ENCODE measurements around the gene COG6. TPM values are rescaled to one million over a fixed set of nuclear protein-coding genes. Genes with fewer than 3 reads are reported as not detected.

COG6 gene
- polyA plus RNA-seq, 3 donors from 2014 or later = 13.2 to 15.4 (median 15.1) TPM

GRCh38 chr13:39655041-39655568 lies 357 bp upstream of the COG6 start:
- Mint-ChIP-seq H3K4me3 (peak overlapping the region; percentile 94 to 99 (median 96)), H3K36me3 (peaks cover under 1 to 8% (median 4%) of the 10 kb centered on the region in 3 donors), H3K9me3 (no peaks in the 10 kb centered on the region), H3K27ac (peak overlapping the region; percentile 81 to 99 (median 92)), H3K4me1 (peaks cover 28 to 47% of the 10 kb centered on the region in 2 donors), H3K27me3 (ENCODE audit: low read depth in 3 of 3) (peaks cover 7 to 17% (median 15%) of the 10 kb centered on the region in 3 donors)
- no peak for DNase-seq

DNA sequence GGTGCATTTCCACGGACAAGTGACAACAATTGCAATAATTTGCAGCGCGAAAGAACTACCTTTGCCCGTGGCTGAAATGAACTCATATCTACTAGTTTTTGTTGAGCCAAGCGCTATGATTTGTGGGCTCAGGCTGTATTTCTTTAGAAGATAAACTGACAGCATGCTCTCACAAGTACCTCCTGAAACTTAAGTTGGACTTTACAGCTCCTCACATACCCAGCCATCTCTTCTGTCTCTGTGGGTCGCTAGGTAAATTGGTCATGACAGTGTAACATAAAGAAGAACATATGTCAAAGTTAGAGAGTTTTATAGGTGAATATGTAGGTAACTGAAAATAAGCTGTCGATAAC lies 839 bp downstream of the COG6 start:
- DNase-seq = no peak
- peaks cover 7 to 9% (median 8%) of the 10 kb centered on the region in 3 donors for H3K36me3 Mint-ChIP-seq
- H3K4me3 Mint-ChIP-seq = peak overlapping the region; percentile 94 to 99 (median 96)
- peak overlapping the region; percentile 81 to 98 (median 90) for H3K27ac Mint-ChIP-seq
- no peaks in the 10 kb centered on the region for H3K9me3 Mint-ChIP-seq
- peaks cover 28 to 47% of the 10 kb centered on the region in 2 donors for H3K4me1 Mint-ChIP-seq
- H3K27me3 Mint-ChIP-seq (ENCODE audit: low read depth in 3 of 3) = peaks cover 7 to 15% (median 13%) of the 10 kb centered on the region in 3 donors

- Mint-ChIP-seq H3K36me3 (peaks cover 6 to 27% (median 10%) of the 10 kb centered on the region in 3 donors), H3K9me3 (no peaks in the 10 kb centered on the region), H3K27me3 (ENCODE audit: low read depth in 3 of 3) (no peaks in the 10 kb centered on the region), H3K27ac (no peak overlapping the region), H3K4me1 (peaks cover 6 to 9% of the 10 kb centered on the region in 2 donors), H3K4me3 (no peak overlapping the region)
- DNase-seq = no peak
These were observed 8.0 kb downstream of the COG6 start for GRCh38 chr13:39663508-39663907.

DNA sequence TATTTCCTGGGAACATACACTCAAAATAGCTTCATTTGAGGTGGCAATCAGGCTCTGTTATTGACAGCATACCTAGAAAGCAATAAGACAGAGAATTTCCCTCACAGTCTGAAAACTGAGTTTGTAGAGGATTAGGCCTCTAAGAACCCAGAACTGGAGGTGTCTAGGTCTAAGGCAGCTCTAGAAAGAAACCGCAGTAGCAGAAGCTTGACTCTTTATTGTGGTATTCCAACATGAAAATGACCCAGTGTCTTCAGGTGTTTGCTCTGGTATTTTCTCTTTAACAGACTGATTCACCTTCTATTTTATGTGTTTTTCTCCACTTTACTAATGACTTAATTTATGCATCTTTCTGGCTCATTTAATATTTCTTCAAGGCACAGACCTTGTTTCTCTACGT lies 8.5 kb downstream of the COG6 start:
- Mint-ChIP-seq H3K27ac (no peak overlapping the region), H3K4me3 (no peak overlapping the region), H3K27me3 (ENCODE audit: low read depth in 3 of 3) (no peaks in the 10 kb centered on the region), H3K36me3 (peaks cover 6 to 27% (median 10%) of the 10 kb centered on the region in 3 donors), H3K9me3 (no peaks in the 10 kb centered on the region), H3K4me1 (peaks cover 3 to 6% of the 10 kb centered on the region in 2 donors)
- DNase-seq = no peak

DNA sequence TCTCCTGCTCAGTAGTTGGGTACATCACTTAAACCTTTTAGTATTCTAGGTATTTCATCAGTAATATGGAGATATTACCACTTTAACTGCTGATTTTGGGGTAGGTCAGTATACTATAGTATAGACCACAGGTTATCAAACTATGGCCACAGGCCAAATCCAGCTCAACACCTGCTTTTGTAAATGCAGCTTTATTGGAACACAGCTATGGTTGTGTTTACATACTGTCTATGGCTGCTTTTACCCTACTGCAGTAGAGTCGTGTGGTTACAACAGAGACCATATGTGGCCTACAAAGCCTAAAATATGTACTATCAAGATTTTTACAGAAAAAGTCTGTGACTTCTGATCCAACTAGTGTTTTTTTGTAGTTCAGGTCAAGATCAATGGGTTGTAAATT lies 10.3 kb downstream of the COG6 start:
- no peaks in the 10 kb centered on the region for H3K27me3 Mint-ChIP-seq (ENCODE audit: low read depth in 3 of 3)
- no peak for DNase-seq
- no peak overlapping the region for H3K4me3 Mint-ChIP-seq
- no peak overlapping the region for H3K27ac Mint-ChIP-seq
- H3K4me1 Mint-ChIP-seq = peaks cover 0 to 3% of the 10 kb centered on the region in 2 donors
- H3K9me3 Mint-ChIP-seq = no peaks in the 10 kb centered on the region
- peaks cover 6 to 21% (median 10%) of the 10 kb centered on the region in 3 donors for H3K36me3 Mint-ChIP-seq

DNA sequence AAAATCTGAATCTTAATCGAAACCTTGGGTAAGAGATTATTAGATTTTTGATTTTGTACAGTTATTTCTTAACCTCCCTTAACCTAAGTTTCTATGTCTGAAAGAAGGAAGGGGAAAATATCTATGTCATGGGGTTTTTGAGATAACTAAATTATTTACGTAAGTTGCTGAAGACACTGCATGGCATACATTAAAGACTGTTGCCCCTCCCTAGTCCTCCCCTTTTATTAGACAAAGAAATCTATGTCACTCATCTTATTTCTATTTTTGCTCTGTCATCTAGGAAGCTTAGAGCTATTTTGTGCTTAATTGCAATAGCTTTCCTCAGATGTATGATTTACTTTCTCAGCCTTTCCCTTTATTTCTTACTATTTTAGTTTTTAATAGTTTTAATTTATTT lies 15.0 kb downstream of the COG6 start:
- Mint-ChIP-seq H3K4me3 (no peak overlapping the region), H3K27ac (no peak overlapping the region), H3K4me1 (peaks cover 0 to under 1% of the 10 kb centered on the region in 2 donors), H3K9me3 (no peaks in the 10 kb centered on the region), H3K27me3 (ENCODE audit: low read depth in 3 of 3) (no peaks in the 10 kb centered on the region), H3K36me3 (peaks cover 5 to 21% (median 20%) of the 10 kb centered on the region in 3 donors)
- DNase-seq = no peak

DNA sequence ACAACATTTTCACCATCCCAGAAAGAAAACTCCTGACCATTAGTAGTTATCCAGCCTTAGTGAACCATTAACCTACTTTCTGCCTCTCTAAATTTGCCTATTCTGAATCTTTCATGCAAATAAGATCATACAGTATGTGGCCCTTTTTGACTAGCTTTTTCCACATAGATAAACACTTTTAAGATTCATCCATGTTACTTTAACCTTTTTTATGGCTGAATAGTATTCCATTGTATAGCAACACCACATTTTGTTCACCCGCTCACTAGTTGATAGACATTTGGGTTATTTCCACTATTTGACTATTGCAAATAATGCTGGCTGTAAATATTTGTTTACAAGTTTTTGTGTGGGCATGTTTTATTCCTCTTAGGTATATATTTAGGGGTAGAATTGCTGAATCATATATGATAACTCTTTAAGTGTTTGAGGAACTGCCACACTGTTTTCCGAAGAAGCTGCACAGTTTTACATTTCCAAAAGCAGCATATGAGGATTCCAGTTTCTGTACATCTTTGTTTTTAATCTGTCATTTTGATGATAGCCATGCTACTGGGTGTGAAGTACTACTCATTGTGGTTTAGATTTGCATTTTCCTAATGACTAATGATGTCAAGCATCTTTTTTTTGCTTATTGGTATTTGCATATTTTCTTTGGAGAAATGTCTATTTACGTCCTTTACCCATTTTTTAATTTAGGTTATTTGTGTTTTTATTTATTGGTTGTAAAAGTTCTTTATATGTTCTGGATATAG lies 17.1 kb downstream of the COG6 start:
- no peaks in the 10 kb centered on the region for H3K27me3 Mint-ChIP-seq (ENCODE audit: low read depth in 3 of 3)
- H3K4me3 Mint-ChIP-seq = no peak overlapping the region
- no peaks in the 10 kb centered on the region for H3K9me3 Mint-ChIP-seq
- H3K4me1 Mint-ChIP-seq = no peaks in the 10 kb centered on the region
- DNase-seq = no peak
- H3K27ac Mint-ChIP-seq = no peak overlapping the region
- H3K36me3 Mint-ChIP-seq = peaks cover 0 to 16% (median 7%) of the 10 kb centered on the region in 3 donors

DNA sequence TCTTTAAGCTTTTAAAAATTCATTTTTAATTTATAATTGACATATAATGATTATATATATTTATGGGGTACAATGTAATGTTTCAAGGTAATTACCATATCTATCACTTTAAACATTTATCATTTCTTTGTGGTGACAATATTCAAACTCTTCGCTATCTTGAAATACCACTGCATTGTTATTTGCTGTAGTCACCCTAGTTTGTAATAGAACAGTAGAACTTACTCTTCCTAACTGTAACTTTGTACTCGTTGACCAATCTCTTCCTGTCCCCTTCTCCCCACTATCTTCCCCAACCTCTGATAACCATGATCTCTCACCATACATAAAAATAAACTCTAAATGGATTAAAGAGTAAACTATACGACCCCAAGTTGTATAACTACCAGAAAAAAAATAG lies 20.4 kb downstream of the COG6 start:
- H3K27ac Mint-ChIP-seq = no peak overlapping the region
- DNase-seq = no peak
- H3K36me3 Mint-ChIP-seq = peaks cover 9 to 25% (median 24%) of the 10 kb centered on the region in 3 donors
- no peaks in the 10 kb centered on the region for H3K9me3 Mint-ChIP-seq
- no peaks in the 10 kb centered on the region for H3K27me3 Mint-ChIP-seq (ENCODE audit: low read depth in 3 of 3)
- H3K4me1 Mint-ChIP-seq = no peaks in the 10 kb centered on the region
- no peak overlapping the region for H3K4me3 Mint-ChIP-seq

DNA sequence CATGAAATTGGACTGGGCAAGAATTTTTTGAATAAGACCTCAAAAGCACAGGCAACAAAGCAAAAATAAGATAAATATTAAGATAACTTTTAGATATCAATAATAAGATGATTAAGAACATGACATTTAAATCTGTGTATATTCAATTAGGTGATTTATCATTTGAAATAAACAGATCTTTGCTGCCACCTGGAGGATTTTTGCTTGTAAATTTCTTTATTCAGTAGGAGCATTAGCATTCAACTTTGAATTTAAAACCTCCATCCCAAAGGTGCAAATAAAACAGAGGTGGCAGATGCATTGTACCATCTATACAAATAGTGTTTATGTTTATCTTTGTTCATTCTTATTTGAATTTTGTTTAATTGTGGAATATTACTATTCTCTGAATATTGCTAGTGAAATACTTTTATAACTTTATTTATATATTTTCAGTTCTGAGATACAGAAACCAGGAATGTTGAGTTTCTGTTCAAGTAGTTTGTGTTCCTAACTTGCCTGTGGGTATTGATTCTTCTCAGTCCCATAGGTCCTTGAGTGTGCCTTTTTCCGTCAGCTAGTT lies 20.9 kb downstream of the COG6 start:
- H3K27ac Mint-ChIP-seq = no peak overlapping the region
- no peaks in the 10 kb centered on the region for H3K9me3 Mint-ChIP-seq
- no peaks in the 10 kb centered on the region for H3K27me3 Mint-ChIP-seq (ENCODE audit: low read depth in 3 of 3)
- no peak overlapping the region for H3K4me3 Mint-ChIP-seq
- peak; percentile 20 to 33 (median 23) for DNase-seq
- H3K4me1 Mint-ChIP-seq = no peaks in the 10 kb centered on the region
- H3K36me3 Mint-ChIP-seq = peaks cover 13 to 29% (median 24%) of the 10 kb centered on the region in 3 donors

GRCh38 chr13:39682310-39682709 lies 26.8 kb downstream of the COG6 start:
- Mint-ChIP-seq H3K27ac (no peak overlapping the region), H3K27me3 (ENCODE audit: low read depth in 3 of 3) (no peaks in the 10 kb centered on the region), H3K4me1 (no peaks in the 10 kb centered on the region), H3K36me3 (peaks cover 13 to 26% (median 16%) of the 10 kb centered on the region in 3 donors), H3K9me3 (no peaks in the 10 kb centered on the region), H3K4me3 (no peak overlapping the region)
- no peak for DNase-seq

GRCh38 chr13:39682788-39683187 lies 27.3 kb downstream of the COG6 start:
- DNase-seq = no peak
- Mint-ChIP-seq H3K27ac (peak overlapping the region in 1 of 6 donors; percentile 0), H3K4me3 (no peak overlapping the region), H3K27me3 (ENCODE audit: low read depth in 3 of 3) (no peaks in the 10 kb centered on the region), H3K36me3 (peaks cover 11 to 25% (median 17%) of the 10 kb centered on the region in 3 donors), H3K4me1 (no peaks in the 10 kb centered on the region), H3K9me3 (no peaks in the 10 kb centered on the region)

GRCh38 chr13:39684531-39685137 lies 29.2 kb downstream of the COG6 start:
- H3K4me3 Mint-ChIP-seq = no peak overlapping the region
- DNase-seq = peak; percentile 9 to 28 (median 9)
- no peaks in the 10 kb centered on the region for H3K27me3 Mint-ChIP-seq (ENCODE audit: low read depth in 3 of 3)
- no peak overlapping the region for H3K27ac Mint-ChIP-seq
- H3K36me3 Mint-ChIP-seq = peaks cover 9 to 23% (median 16%) of the 10 kb centered on the region in 3 donors
- peaks cover 12 to 15% of the 10 kb centered on the region in 2 donors for H3K4me1 Mint-ChIP-seq
- no peaks in the 10 kb centered on the region for H3K9me3 Mint-ChIP-seq

- peaks cover 12 to 15% of the 10 kb centered on the region in 2 donors for H3K4me1 Mint-ChIP-seq
- H3K4me3 Mint-ChIP-seq = no peak overlapping the region
These were observed 30.2 kb downstream of the COG6 start for GRCh38 chr13:39685652-39686051.

GRCh38 chr13:39688278-39688677 lies 32.8 kb downstream of the COG6 start:
- Mint-ChIP-seq H3K27me3 (ENCODE audit: low read depth in 3 of 3) (no peaks in the 10 kb centered on the region), H3K27ac (peak overlapping the region; percentile 71 to 91 (median 85)), H3K36me3 (peaks cover 7 to 14% (median 10%) of the 10 kb centered on the region in 3 donors), H3K4me1 (peaks cover 12 to 15% of the 10 kb centered on the region in 2 donors), H3K9me3 (no peaks in the 10 kb centered on the region), H3K4me3 (peak overlapping the region in 1 of 5 donors; percentile 38)
- no peak for DNase-seq

More at GRCh38 chr13:39685652-39686051, 30.2 kb downstream of the COG6 start:
- H3K27ac Mint-ChIP-seq = no peak overlapping the region
- no peaks in the 10 kb centered on the region for H3K9me3 Mint-ChIP-seq
- H3K27me3 Mint-ChIP-seq (ENCODE audit: low read depth in 3 of 3) = no peaks in the 10 kb centered on the region
- DNase-seq = no peak
- H3K36me3 Mint-ChIP-seq = peaks cover 6 to 20% (median 11%) of the 10 kb centered on the region in 3 donors
